ENCODE results near the gene METTL13.
A peak's percentile ranks its signal among the peaks of the same experiment; 100 is the strongest.

METTL13 gene

DNA sequence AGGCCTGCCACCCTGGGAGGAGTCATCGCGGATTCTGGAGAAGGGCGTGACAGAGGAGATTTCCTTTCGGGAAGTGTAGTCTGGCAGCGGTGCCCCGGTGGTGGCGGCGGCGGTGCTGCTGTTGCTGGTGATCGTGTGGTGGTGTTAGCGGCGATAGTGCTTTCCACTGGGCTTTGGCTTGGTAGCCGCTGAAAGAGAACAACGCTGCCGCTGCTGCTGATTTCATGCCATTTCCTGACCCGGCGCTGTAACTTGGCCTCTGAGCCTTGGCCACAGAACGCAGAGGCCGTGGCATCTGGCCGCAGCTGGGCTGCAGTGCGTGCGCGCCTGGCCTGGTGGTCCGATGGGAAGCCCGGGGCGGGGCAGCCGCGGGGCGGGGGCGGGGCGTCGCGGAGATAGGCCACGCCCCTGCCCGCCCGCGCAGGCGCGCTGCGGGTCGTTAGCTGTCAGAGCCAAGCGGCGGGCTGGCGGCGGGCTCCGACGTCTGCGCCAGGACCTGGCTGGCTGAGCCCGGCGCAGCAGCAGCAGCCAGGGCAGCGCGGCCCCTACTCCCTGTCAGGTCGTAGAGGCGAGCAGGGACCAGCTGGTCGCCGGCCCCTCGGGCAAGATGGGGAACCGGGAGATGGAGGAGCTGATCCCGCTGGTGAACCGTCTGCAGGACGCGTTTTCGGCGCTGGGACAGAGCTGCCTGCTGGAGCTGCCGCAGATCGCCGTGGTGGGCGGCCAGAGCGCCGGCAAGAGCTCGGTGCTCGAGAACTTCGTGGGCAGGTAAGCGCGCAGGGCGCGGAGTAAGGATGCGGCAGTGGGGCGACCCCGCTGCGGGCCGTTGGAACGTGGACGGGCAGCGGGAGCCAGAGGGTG, 59.8 kb downstream of the METTL13 start, which contains the start of gene DNM3:
Gene DNM3 (plus strand): TSS at position 449 of the 861 bp plus-strand sequence. CDS start 159 bp downstream, at position 608.
- TF ChIP-seq, protein P1, sequence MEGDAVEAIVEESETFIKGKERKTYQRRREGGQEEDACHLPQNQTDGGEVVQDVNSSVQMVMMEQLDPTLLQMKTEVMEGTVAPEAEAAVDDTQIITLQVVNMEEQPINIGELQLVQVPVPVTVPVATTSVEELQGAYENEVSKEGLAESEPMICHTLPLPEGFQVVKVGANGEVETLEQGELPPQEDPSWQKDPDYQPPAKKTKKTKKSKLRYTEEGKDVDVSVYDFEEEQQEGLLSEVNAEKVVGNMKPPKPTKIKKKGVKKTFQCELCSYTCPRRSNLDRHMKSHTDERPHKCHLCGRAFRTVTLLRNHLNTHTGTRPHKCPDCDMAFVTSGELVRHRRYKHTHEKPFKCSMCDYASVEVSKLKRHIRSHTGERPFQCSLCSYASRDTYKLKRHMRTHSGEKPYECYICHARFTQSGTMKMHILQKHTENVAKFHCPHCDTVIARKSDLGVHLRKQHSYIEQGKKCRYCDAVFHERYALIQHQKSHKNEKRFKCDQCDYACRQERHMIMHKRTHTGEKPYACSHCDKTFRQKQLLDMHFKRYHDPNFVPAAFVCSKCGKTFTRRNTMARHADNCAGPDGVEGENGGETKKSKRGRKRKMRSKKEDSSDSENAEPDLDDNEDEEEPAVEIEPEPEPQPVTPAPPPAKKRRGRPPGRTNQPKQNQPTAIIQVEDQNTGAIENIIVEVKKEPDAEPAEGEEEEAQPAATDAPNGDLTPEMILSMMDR (IDR thresholded peaks at IDR 0.05; ENCODE audit: insufficient read depth, low read length): no peak
- TF ChIP-seq SPI1 (IDR thresholded peaks at IDR 0.05; ENCODE audit: borderline replicate concordance, low read depth) (no peak), POLR2AphosphoS5 (IDR thresholded peaks at IDR 0.05; ENCODE audit: low read depth) (no peak), GABPA (IDR thresholded peaks at IDR 0.05; ENCODE audit: low read depth) (no peak)
- TF ChIP-seq, protein P2, sequence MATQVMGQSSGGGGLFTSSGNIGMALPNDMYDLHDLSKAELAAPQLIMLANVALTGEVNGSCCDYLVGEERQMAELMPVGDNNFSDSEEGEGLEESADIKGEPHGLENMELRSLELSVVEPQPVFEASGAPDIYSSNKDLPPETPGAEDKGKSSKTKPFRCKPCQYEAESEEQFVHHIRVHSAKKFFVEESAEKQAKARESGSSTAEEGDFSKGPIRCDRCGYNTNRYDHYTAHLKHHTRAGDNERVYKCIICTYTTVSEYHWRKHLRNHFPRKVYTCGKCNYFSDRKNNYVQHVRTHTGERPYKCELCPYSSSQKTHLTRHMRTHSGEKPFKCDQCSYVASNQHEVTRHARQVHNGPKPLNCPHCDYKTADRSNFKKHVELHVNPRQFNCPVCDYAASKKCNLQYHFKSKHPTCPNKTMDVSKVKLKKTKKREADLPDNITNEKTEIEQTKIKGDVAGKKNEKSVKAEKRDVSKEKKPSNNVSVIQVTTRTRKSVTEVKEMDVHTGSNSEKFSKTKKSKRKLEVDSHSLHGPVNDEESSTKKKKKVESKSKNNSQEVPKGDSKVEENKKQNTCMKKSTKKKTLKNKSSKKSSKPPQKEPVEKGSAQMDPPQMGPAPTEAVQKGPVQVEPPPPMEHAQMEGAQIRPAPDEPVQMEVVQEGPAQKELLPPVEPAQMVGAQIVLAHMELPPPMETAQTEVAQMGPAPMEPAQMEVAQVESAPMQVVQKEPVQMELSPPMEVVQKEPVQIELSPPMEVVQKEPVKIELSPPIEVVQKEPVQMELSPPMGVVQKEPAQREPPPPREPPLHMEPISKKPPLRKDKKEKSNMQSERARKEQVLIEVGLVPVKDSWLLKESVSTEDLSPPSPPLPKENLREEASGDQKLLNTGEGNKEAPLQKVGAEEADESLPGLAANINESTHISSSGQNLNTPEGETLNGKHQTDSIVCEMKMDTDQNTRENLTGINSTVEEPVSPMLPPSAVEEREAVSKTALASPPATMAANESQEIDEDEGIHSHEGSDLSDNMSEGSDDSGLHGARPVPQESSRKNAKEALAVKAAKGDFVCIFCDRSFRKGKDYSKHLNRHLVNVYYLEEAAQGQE (IDR thresholded peaks at IDR 0.05; ENCODE audit: insufficient replicate concordance, low read depth): no peak
- Histone ChIP-seq H3K4me3 (replicated peaks; ENCODE audit: insufficient read depth, low read length) (peak within 1 kb of the TSS; percentile 65), H3K27me3 (ENCODE audit: insufficient read depth, poor library complexity, severe bottlenecking) (peaks cover 15% of the 10 kb centered on the region), H3K27ac (replicated peaks) (no peak within 1 kb of the TSS)
- DNase-seq (ENCODE audit: low read depth in 1 of 2, low spot score in 1 of 2): peak; percentile 30 to 43

DNA sequence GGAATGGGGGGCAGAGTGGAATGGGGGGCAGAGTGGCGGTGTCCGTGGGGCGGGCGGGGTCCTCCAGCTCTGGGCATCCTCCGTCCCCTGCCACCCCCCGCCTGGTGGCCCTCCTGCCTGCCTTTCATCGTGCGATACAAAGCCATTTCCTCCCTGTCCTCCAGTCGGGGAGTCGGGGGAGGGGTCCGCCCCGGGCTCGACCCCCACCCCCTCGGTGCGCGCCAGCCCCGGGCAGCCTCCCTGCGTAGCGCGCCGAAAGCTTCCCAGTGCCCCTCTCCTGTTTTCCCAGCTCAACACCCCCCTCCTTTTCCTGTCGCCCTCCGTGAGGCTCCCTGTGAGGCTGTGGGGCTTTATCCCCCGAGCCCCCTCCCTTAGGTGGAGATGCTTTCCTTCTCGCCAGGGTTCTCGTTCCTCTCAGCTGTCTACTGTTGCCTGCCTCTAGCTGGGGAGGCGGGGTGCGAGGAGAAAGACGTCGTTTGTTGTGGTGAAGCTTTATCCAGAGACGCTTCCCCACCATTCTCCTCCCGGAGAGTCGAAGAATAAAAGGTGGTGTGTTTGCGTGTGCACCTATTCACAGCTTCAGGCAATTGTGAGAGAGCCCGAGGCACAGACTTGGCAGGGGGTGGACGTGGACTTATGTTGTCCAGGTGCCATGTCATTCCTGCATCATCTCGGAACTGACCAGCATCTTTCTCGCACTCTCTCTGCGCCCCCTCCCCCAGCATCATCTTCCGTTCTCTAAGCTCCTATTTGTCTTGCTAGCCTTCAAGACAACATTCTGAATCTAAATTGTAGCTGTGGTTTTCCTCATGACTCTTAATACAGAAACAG, 60.7 kb downstream of the METTL13 start:
- H3K4me3 ChIP-seq (replicated peaks; ENCODE audit: insufficient read depth, low read length): peak overlapping the region; percentile 65
- H3K27me3 ChIP-seq (ENCODE audit: insufficient read depth, poor library complexity, severe bottlenecking): peaks cover 15% of the 10 kb centered on the region
- TF ChIP-seq, protein P1 (IDR thresholded peaks at IDR 0.05; ENCODE audit: insufficient read depth, low read length): no peak
- TF ChIP-seq POLR2AphosphoS5 (IDR thresholded peaks at IDR 0.05; ENCODE audit: low read depth): no peak
- no peak for TF ChIP-seq GABPA (IDR thresholded peaks at IDR 0.05; ENCODE audit: low read depth)
- no peak for TF ChIP-seq SPI1 (IDR thresholded peaks at IDR 0.05; ENCODE audit: borderline replicate concordance, low read depth)
- TF ChIP-seq, protein P2 (IDR thresholded peaks at IDR 0.05; ENCODE audit: insufficient replicate concordance, low read depth): no peak
- no peak overlapping the region for H3K27ac ChIP-seq (replicated peaks)
- no peak for DNase-seq (ENCODE audit: low read depth in 1 of 2, low spot score in 1 of 2)

DNA sequence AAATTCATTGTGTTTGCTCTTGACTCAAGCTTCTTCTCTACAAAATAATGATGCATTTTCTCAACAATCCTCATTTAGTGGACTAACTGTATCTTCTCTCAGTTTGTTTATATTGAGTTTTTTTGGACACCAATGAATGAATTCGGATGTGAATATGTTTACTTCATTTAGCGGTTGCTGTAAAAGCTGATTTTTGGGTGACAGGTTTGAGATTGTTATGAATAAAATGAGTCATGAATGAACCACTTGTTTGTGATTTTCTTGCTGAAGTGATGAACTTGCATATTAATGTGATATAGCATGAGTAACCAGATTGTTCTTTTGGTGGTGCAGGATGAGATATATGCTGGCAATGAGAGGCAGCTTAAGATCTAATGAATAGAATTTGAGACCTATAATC, 62.9 kb downstream of the METTL13 start:
- no peak overlapping the region for H3K4me3 ChIP-seq (replicated peaks; ENCODE audit: insufficient read depth, low read length)
- TF ChIP-seq, protein P2 (IDR thresholded peaks at IDR 0.05; ENCODE audit: insufficient replicate concordance, low read depth): no peak
- TF ChIP-seq SPI1 (IDR thresholded peaks at IDR 0.05; ENCODE audit: borderline replicate concordance, low read depth) (no peak), GABPA (IDR thresholded peaks at IDR 0.05; ENCODE audit: low read depth) (no peak), POLR2AphosphoS5 (IDR thresholded peaks at IDR 0.05; ENCODE audit: low read depth) (no peak)
- TF ChIP-seq, protein P1 (IDR thresholded peaks at IDR 0.05; ENCODE audit: insufficient read depth, low read length): no peak
- H3K27ac ChIP-seq (replicated peaks): no peak overlapping the region
- peaks cover 15% of the 10 kb centered on the region for H3K27me3 ChIP-seq (ENCODE audit: insufficient read depth, poor library complexity, severe bottlenecking)
- no peak for DNase-seq (ENCODE audit: low read depth in 1 of 2, low spot score in 1 of 2)
